Sciatic nerve (tissue), 2 donors: ENCODE results near the gene PPAT. TPM values are rescaled to one million over a fixed set of nuclear protein-coding genes. Genes with fewer than 3 reads are reported as not detected.
"Not testable (repeated sequence)": the region's sequence is repeated elsewhere in the genome, so short reads cannot be mapped to it uniquely, and the experiment has no call there.

Source experiments
- ATAC-seq: fragments of 200-7000 bp; cut with Tn5 transposase; one replicate; pipeline ENCODE4 v1.9.1; 2020; ENCODE audit warnings: mild to moderate bottlenecking, moderate library complexity
- DNase-seq: peaks from one replicate; pipeline ENCODE4 v3.0.0-alpha.2; 2020; ENCODE audit warnings: low spot score
- intact Hi-C: fragments of 100-400 bp; cut with DNase I; formaldehyde crosslinking; loops from one replicate; pipeline ENCODE4 v1.14.2; 2022
- total RNA-seq: library from RNA; stranded (reverse); fragmentation: NEBNext Ultra II Directional; extraction: Animal tissue kit (Norgen Biotek cat#: 25700); gene quantifications from one replicate; pipeline ENCODE4 v1.2.1, GENCODE V29; 2021
- donor health status: DM: no; HTN: no; CAD: no.
- donor health status: DM: no; HTN: no; CAD: no.

PPAT gene
- total RNA-seq, 1 donor from 2014 or later = 8.6 TPM

GRCh38 chr4:56389558-56389957 is 45.9 kb downstream of the PPAT start:
- ATAC-seq (no peak), DNase-seq (no peak)
- intact Hi-C loops = no loop called here

- ATAC-seq = no peak
- intact Hi-C loops = no loop called here
- no peak for DNase-seq
These were observed 47.1 kb downstream of the PPAT start for GRCh38 chr4:56388306-56388705.

- DNase-seq (peak; percentile 96), ATAC-seq (peak; percentile 99)
- intact Hi-C loops = no loop called here
These were observed 48.1 kb downstream of the PPAT start, which contains the start of gene AASDH for GRCh38 chr4:56387023-56388001. Gene AASDH, minus strand, starts transcription at chr4:56387491. Its CDS starts 3,192 bp downstream, at chr4:56384299.

DNA sequence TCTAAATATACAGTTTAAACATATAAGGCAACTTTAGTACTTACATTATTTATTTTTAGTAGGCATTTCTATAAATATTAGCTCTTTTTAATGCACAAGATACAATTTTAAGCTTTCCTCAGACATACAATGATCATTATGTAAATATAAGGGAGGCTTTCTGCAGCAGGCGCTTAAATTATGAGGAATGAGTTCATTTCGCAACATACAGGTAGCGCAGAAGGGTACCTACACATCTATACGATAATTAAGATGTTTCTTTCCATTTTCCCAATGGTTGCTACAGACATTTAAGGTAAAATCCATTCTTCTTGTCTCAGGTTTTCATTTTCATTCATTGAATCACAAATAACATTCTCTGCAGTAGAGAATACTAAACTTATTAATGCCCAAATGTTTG is 49.3 kb downstream of the PPAT start:
- ATAC-seq (no peak), DNase-seq (no peak)
- intact Hi-C loops = no loop called here

DNA sequence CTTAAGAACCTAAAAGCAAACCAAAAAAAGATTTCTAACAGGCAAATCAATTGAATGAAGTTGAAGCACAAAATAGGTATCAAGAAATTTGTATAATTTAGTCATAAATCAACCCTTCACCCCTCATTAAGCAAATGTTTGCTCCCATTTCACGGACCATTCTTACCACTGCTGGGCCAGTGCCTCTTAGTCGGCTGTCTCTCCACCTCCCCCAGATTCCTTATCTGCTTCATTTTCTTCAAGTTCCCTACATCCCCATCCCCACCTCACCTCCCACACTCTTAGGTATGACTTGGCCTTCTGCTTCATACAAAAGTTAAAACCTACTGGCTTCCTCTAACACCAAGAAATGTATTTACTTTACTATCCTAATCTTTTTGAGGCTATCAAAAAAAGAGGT is 60.0 kb downstream of the PPAT start:
- DNase-seq = no peak
- no peak for ATAC-seq
- intact Hi-C loops = no loop called here

DNA sequence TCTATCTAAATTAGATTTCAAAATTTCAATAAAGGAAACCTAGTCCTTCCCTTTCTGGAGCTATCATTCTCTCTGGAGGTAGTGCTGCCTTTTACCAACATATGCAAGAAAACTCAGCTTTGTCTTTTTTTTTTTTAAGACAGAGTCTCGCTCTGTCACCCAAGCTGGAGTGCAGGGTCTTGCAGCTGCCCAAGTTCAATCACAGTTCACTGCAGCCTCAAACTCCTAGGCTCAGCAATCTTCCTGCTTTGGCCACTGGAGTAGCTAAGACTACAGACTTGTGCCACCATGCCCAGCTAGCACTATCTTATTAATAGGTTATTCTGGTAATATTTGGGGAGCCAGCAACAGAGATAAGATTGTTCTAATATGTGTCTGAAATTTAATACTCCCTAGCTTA is 60.5 kb downstream of the PPAT start:
- DNase-seq = no peak
- ATAC-seq = no peak
- intact Hi-C loops = no loop called here

DNA sequence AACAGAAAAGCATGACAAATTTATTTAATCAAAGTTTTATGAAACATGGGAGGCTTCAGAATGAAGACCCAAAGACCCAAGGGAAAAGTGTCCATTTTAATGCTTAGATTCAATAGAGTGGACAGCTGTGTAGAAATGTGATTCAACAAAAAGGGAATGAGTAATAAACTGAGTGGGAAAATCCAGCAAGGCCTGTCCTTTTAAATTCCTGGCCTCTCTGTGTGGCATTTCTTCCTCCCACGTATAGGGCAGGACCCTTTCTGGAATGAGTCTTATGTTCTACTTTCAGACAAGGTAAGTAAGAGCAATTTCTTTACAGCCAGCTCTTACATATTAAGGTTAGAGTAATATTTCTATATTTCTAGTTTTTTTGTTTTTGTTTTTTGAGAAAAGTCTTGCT is 62.6 kb downstream of the PPAT start:
- intact Hi-C loops = no loop called here
- DNase-seq = no peak
- ATAC-seq = no peak

DNA sequence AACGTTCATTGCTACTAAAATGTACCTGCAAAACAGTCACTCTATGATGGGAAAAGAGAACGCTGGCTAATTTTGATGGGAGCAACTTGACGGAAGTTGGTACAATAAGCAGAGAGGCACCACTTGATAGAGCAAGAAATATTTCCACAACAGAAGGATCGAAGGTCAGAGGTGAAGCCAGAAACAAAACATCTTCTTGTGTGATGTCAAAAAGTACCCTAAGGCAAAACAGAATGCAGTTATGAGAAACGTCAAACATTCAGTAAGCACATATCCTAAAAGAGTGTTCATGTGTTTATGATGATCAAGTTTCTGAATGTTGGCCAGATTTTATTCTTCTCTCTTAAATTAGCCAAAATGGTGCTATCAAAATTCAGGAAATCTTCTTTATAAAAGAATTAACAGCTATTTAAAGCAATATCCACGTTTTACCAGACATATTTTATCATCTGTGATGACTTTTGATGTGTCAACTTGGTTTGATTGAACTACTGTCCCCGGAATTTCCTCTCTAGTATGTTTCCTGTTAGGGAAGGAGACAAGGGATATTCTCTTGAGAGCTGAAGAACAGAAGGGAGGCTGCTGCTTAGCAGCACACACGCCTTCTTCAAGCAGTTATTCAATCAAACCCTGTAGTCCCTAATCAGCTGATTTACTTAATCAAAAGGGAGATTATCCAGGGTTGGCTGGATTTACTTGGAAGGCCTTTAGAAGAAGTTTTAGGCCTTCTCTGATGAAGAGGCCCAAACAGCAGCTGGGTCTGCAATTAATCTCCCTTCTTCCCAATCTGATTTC is 63.8 kb downstream of the PPAT start:
- DNase-seq (no peak), ATAC-seq (no peak)
- intact Hi-C loops = no loop called here

GRCh38 chr4:56370377-56370776 is 65.0 kb downstream of the PPAT start:
- DNase-seq (no peak), ATAC-seq (no peak)
- intact Hi-C loops = no loop called here

GRCh38 chr4:56362981-56363380 is 72.4 kb downstream of the PPAT start:
- DNase-seq, ATAC-seq, intact Hi-C loops: not testable (repeated sequence)

- intact Hi-C loops = no loop called here
- ATAC-seq = no peak
- DNase-seq = no peak
These were observed 75.3 kb downstream of the PPAT start for GRCh38 chr4:56360071-56360470.

- intact Hi-C loops = no loop called here
- no peak for ATAC-seq
- DNase-seq = no peak
These were observed 78.8 kb downstream of the PPAT start for GRCh38 chr4:56356650-56357049.

DNA sequence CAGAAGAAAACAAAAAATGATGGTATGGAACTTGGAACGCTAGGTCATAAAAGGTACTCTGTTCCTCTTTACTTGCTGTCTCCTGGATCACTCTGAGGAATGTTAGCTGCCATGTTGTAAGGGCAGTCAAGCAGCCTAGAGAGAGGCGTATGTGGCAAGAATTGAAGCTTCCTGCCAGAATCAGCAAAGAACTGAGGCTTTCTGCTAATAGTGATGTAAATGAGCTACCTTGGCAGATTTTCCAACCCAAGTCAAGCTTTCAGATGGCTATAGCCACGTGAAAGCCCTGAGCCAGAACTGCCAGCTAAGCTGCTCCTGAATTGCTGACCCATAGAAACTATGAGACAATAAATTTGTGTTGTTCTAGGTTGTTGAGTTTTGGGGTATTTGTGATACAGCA is 86.8 kb downstream of the PPAT start:
- intact Hi-C loops = no loop called here
- ATAC-seq (no peak), DNase-seq (no peak)

DNA sequence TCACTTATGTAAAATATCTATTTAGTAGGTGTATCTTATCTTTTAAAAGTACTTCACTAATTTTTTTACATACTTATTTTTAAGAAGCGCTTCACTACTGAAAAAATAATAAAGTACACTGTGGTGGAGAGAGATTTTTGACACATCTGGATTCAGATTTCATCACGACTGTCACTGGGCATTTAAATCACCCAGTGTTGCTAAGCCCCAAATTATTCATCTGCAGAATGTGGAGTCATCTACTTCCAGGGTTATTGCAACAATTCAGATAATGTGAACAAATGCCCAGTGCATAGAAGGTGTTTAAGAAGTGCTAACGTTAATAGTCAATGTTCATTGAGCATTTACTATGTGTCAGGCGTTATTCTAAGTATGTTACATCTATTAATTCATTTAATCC is 90.0 kb downstream of the PPAT start:
- no peak for DNase-seq
- intact Hi-C loops = no loop called here
- no peak for ATAC-seq

Other genes starting within 250 kb of the PPAT start
- gene AASDH, start 48.1 kb downstream of the PPAT start, total RNA-seq = 16.2 TPM
- gene PAICS, start 645 bp upstream of the PPAT start, total RNA-seq = 28.7 TPM
- 89.9 TPM for gene SRP72, start 32.0 kb upstream of the PPAT start, total RNA-seq
- not detected for gene ARL9, start 70.2 kb upstream of the PPAT start, total RNA-seq
- 1.5 TPM for gene HOPX, start 245.7 kb upstream of the PPAT start, total RNA-seq